PC-3 (cell line): Measurements from ENCODE around the gene STRN.

Source experiments
- EZH2 ChIP-seq: fragments of 300-600 bp; sonication (generic); IDR thresholded peaks from one replicate; pipeline ENCODE4 v1.6.1; 2017; ENCODE audit warnings: antibody characterized with exemption, mild to moderate bottlenecking, low read length; ENCODE audit not compliant: unreplicated experiment
- EZH2phosphoT487 ChIP-seq: fragments of 300-600 bp; sonication (generic); IDR thresholded peaks from 2 replicates; pipeline ENCODE4 v1.6.1; 2018; ENCODE audit warnings: mild to moderate bottlenecking, antibody characterized with exemption, low read length, borderline replicate concordance
- TF ChIP-seq, protein P1 (sequence below): fragments of 300-600 bp; sonication (generic); conservative IDR thresholded peaks from 2 replicates; pipeline ENCODE4 v1.5.1; 2017; ENCODE audit warnings: antibody characterized with exemption, low read depth, mild to moderate bottlenecking, low read length

DNA sequence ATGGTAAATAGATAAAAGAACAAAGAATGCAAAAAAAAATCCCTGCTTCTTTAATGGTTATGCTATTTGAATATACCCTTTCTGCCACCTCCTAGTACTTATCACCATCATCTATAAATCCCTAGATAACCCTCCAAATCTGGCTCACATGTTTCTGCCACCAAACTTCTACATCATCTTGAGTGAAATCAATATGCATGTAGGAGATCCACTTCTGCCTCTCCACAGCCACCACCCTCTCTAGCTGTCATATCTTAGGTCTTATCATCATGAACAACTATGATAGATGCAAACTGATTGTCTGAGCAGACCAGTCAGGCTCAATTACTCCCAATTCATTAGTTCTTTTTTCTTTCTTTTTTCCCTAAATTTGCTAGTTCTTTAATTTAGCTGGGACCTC, 55.3 kb downstream of the STRN start:
- TF ChIP-seq, protein P1, sequence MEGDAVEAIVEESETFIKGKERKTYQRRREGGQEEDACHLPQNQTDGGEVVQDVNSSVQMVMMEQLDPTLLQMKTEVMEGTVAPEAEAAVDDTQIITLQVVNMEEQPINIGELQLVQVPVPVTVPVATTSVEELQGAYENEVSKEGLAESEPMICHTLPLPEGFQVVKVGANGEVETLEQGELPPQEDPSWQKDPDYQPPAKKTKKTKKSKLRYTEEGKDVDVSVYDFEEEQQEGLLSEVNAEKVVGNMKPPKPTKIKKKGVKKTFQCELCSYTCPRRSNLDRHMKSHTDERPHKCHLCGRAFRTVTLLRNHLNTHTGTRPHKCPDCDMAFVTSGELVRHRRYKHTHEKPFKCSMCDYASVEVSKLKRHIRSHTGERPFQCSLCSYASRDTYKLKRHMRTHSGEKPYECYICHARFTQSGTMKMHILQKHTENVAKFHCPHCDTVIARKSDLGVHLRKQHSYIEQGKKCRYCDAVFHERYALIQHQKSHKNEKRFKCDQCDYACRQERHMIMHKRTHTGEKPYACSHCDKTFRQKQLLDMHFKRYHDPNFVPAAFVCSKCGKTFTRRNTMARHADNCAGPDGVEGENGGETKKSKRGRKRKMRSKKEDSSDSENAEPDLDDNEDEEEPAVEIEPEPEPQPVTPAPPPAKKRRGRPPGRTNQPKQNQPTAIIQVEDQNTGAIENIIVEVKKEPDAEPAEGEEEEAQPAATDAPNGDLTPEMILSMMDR: no peak
- TF ChIP-seq EZH2: no peak
- TF ChIP-seq EZH2phosphoT487: no peak
